Astrocyte (in vitro differentiated cells and primary cell): Measurements from ENCODE around the gene LAIR2.

Experiments
- EZH2 ChIP-seq: IDR thresholded peaks from 2 replicates; pipeline ENCODE4 v1.6.1; 2012; ENCODE audit warnings: mild to moderate bottlenecking, low read length, inconsistent platforms; ENCODE audit not compliant: insufficient read depth
- TF ChIP-seq, protein P1 (sequence below): IDR thresholded peaks from 2 replicates; pipeline ENCODE4 v1.5.1; 2011; ENCODE audit warnings: low read depth, mild to moderate bottlenecking, inconsistent platforms, low read length, moderate library complexity; ENCODE audit not compliant: insufficient read depth

DNA sequence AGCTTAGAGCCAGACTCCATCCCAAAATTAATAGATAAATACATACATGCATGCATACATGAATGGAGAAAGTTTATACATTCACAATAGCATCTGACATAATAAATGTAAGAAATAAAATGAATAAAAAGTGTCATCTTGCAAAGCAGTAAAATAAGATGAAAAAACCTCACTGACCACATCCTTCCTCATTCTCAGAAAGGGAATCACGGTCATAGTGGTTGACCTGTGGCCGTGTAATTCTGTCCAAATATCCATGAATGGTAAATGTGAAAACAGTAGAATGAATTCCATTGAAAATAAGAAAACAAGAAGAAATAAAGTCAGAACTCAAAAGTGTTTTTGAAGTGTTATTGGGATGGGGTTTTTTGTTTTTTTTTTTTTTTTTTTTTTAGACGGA is 19.7 kb upstream of the LAIR2 start:
- TF ChIP-seq, protein P1, sequence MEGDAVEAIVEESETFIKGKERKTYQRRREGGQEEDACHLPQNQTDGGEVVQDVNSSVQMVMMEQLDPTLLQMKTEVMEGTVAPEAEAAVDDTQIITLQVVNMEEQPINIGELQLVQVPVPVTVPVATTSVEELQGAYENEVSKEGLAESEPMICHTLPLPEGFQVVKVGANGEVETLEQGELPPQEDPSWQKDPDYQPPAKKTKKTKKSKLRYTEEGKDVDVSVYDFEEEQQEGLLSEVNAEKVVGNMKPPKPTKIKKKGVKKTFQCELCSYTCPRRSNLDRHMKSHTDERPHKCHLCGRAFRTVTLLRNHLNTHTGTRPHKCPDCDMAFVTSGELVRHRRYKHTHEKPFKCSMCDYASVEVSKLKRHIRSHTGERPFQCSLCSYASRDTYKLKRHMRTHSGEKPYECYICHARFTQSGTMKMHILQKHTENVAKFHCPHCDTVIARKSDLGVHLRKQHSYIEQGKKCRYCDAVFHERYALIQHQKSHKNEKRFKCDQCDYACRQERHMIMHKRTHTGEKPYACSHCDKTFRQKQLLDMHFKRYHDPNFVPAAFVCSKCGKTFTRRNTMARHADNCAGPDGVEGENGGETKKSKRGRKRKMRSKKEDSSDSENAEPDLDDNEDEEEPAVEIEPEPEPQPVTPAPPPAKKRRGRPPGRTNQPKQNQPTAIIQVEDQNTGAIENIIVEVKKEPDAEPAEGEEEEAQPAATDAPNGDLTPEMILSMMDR, result no peak
- TF ChIP-seq EZH2, result no peak
